ENCODE measurements around the gene SHISA8. TPM values are rescaled to one million over a fixed set of nuclear protein-coding genes. Genes with fewer than 3 reads are reported as not detected.

Gene SHISA8
- polyA plus RNA-seq, 12 donors = 0.13 to 0.40 (median 0.17) TPM; not detected in 9

DNA sequence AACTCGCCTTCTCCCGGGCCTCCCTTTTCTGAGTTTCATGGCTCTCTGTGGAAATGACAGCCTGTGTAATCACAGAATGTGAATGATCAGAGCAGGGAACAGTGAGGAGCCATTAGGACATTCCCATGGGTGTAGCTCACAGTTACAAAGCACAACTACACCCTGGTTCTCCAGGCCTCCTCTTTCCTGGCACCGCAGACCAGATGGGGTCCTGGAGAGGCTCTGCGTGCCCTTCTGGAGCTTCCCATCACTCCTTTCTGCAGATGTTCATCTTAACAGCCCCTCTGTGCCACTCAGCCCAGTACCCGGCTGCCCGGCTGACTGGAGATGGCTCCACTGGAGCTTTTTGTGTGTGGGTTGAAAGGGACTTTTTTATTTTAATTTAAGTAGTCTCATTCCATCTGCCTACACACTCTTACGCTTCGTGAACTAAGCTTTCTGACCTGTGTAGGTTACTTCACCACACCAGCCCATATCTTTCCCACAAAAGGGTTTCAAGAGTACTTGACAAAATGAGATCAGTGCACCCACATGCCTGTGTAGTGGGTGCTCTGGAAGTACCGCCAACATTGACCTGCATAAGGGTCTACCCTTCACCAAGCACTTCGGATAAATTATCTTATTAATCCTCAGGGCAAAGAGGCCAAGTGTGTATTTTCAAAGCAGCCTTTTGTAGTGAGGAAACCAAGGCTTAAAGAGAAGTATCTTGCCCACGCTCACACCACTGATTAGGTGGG, 52.2 kb downstream of the SHISA8 start:
- no peak for DNase-seq

- no peak for DNase-seq
Observed at GRCh38 chr22:41862160-41862529, 52.7 kb downstream of the SHISA8 start.

Other genes with a start within 250 kb of the SHISA8 start
- gene SNU13, start 226.2 kb downstream of the SHISA8 start, polyA plus RNA-seq (ENCODE audit: insufficient read length in 12 of 12) = 100 to 1,000 TPM in 7 of 12 donors, 10 to 100 TPM in 4, not detected in 1; 83.7 to 123 (median 106) TPM
- gene MEI1, start 215.6 kb downstream of the SHISA8 start, polyA plus RNA-seq (ENCODE audit: insufficient read length in 12 of 12) = 1 to 10 TPM in 5 of 12 donors, under 1 TPM in 5, not detected in 2; 0.54 to 2.1 (median 0.98) TPM
- 10 to 100 TPM in 5 of 12 donors, 1 to 10 TPM in 6, not detected in 1; 7.6 to 21.0 (median 9.7) TPM for gene CCDC134, start 114.4 kb downstream of the SHISA8 start, polyA plus RNA-seq (ENCODE audit: insufficient read length in 12 of 12)
- 100 to 1,000 TPM in 1 of 12 donors, 10 to 100 TPM in 10, not detected in 1; 68.0 to 110 (median 86.1) TPM for gene SREBF2, start 82.0 kb downstream of the SHISA8 start, polyA plus RNA-seq (ENCODE audit: insufficient read length in 12 of 12)
- gene TNFRSF13C, start 11.7 kb upstream of the SHISA8 start, polyA plus RNA-seq (ENCODE audit: insufficient read length in 12 of 12) = 1 to 10 TPM in 8 of 12 donors, under 1 TPM in 2, not detected in 2; 0.70 to 4.4 (median 1.2) TPM
- gene CENPM, start 32.1 kb upstream of the SHISA8 start, polyA plus RNA-seq (ENCODE audit: insufficient read length in 12 of 12) = 1 to 10 TPM in 10 of 12 donors, not detected in 2; 4.5 to 9.3 (median 6.1) TPM
- 1 to 10 TPM in 9 of 12 donors, under 1 TPM in 2, not detected in 1; 0.60 to 4.3 (median 1.2) TPM for gene SEPTIN3, start 54.4 kb upstream of the SHISA8 start, polyA plus RNA-seq (ENCODE audit: insufficient read length in 12 of 12)
- 1 to 10 TPM in 7 of 12 donors, under 1 TPM in 3, not detected in 2; 0.50 to 4.1 (median 1.6) TPM for gene WBP2NL, start 83.7 kb upstream of the SHISA8 start, polyA plus RNA-seq (ENCODE audit: insufficient read length in 12 of 12)
- 10 to 100 TPM in 11 of 12 donors, not detected in 1; 11.1 to 26.2 (median 20.1) TPM for gene NAGA, start 155.7 kb upstream of the SHISA8 start, polyA plus RNA-seq (ENCODE audit: insufficient read length in 12 of 12)
- 10 to 100 TPM in 11 of 12 donors, not detected in 1; 12.1 to 30.6 (median 18.3) TPM for gene PHETA2, start 159.2 kb upstream of the SHISA8 start, polyA plus RNA-seq (ENCODE audit: insufficient read length in 12 of 12)
- gene SMDT1, start 164.6 kb upstream of the SHISA8 start, polyA plus RNA-seq (ENCODE audit: insufficient read length in 12 of 12) = 100 to 1,000 TPM in 5 of 12 donors, 10 to 100 TPM in 6, not detected in 1; 39.7 to 155 (median 99.5) TPM
- 100 to 1,000 TPM in 4 of 12 donors, 10 to 100 TPM in 7, not detected in 1; 76.9 to 146 (median 95.8) TPM for gene NDUFA6, start 175.7 kb upstream of the SHISA8 start, polyA plus RNA-seq (ENCODE audit: insufficient read length in 12 of 12)
- gene CYP2D6, start 215.7 kb upstream of the SHISA8 start, polyA plus RNA-seq (ENCODE audit: insufficient read length in 12 of 12) = 1 to 10 TPM in 10 of 12 donors, under 1 TPM in 1, not detected in 1; 0.36 to 6.4 (median 1.7) TPM

Measured in muscle of arm (tissue), 12 donors.